Coronary artery (tissue), 2 donors: Measurements from ENCODE around the gene GYG2.

Experiments used
- DNase-seq: peaks from one replicate; pipeline ENCODE4 v3.0.0-alpha.2; 2017; ENCODE audit warnings: low spot score
- H3K27ac ChIP-seq, 2 donors: fragments of 200-600 bp; sonication (generic); one replicate each; pipeline ENCODE4 v1.5.1; 2016 to 2019
- H3K4me3 ChIP-seq: fragments of 200-600 bp; sonication (generic); 2 replicates; pipeline ENCODE4 v1.5.1; 2016; ENCODE audit warnings: mild to moderate bottlenecking, moderate library complexity
- CTCF ChIP-seq: fragments of 200-600 bp; sonication (generic); IDR thresholded peaks from one replicate; pipeline ENCODE4 v1.5.1; 2019; ENCODE audit warnings: antibody characterized with exemption

Gene GYG2

GRCh38 chrX:2928191-2928582, 99.5 kb downstream of the GYG2 start:
- peak overlapping the region; percentile 93 to 97 for H3K27ac ChIP-seq
- TF ChIP-seq CTCF = no peak
- peak; percentile 85 for DNase-seq
- H3K4me3 ChIP-seq = peak overlapping the region; percentile 91

- no peak for TF ChIP-seq CTCF
- peak; percentile 96 for DNase-seq
- Histone ChIP-seq H3K4me3 (peak within 1 kb of the TSS; percentile 91), H3K27ac (peak within 1 kb of the TSS; percentile 93 to 97)
Measured at GRCh38 chrX:2928583-2929434, 100.1 kb downstream of the GYG2 start, which contains the start of gene ARSD. Gene ARSD (minus strand): TSS chrX:2929339. CDS start chrX:2929275, 64 bp downstream.

GRCh38 chrX:2931155-2931554, 102.4 kb downstream of the GYG2 start:
- no peak for TF ChIP-seq CTCF
- H3K4me3 ChIP-seq = no peak overlapping the region
- H3K27ac ChIP-seq = no peak overlapping the region
- no peak for DNase-seq

GRCh38 chrX:2931612-2932011, 102.9 kb downstream of the GYG2 start:
- Histone ChIP-seq H3K27ac (no peak overlapping the region), H3K4me3 (no peak overlapping the region)
- TF ChIP-seq CTCF = no peak
- DNase-seq = no peak
